NCI-H187 treated with DMSO at 0.1 percent for 48 hours (cell line): Measurements from ENCODE around the gene SMC4.
"Not testable (repeated sequence)": the region's sequence is repeated elsewhere in the genome, so short reads cannot be mapped to it uniquely, and the experiment has no call there.

Experiments
- DNase-seq: peaks from one replicate; lab custom pipeline; 2025; lab: John Stamatoyannopoulos, UW

SMC4 gene

DNA sequence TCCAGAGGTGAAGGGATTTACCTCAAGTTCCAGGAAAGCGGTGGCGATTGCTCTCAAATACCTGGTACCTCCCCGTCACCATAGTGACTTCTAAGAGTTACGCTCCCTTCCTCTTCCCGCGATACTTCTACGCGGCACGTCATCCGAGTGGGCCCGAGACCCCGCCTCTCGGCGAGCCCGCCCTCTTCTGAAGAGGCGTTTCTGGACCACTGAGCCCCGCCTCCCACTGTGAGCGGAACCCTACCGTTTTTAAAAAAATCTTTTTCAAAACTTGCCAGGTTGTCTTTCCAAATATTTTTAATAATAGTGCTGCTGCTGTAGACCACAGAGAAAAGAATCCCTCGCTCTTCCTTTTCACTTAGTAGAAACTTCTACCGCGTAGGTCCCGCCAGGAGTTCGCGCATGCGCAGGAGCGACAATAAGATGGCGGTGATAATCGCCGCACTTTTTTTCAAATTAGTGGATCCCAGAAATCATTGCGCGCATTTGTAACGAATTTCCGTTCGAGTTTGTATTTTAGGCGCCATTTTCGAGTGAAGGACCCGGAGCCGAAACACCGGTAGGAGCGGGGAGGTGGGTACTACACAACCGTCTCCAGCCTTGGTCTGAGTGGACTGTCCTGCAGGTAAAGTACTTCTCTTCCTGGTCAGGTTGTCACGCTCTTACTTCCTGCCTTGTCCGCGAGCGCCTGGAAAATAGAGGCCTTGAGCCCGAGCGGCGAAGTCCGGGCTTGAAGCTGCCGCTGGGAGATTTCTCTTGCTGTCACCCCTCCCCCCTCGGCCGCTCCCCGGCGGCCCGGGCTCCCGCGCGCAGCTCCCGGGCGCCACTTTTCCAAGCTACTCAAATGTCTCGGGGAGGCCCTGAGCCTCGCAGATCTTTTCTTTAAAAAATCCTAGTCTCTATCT lies at the start of gene SMC4, which contains the start of gene IFT80:
SMC4 (plus strand) TSS at position 526 of the 905 bp plus-strand sequence. CDS start 1,177 bp downstream, outside the sequence.
IFT80 (minus strand) TSS at position 101 of the 905 bp plus-strand sequence. CDS start 14,625 bp downstream, outside the sequence.
- peak; percentile 81 for DNase-seq

DNA sequence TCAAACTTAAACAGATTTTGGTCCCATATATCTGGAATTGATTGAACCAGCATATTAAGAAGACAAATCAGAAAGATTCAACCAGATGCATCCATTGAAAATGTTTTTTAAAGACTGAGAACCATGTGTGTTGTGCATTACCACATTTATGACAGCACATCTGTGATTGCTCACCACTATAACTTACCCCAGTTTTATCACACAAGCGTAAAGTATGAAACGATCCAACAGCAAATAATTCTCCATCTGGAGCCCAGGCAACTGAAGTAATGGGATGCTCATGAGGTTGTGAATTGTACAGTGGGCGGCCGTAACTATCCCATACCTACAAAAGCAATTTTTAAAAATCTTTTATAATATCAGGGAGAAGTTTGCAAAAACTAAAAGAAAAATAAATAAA lies 43.6 kb upstream of the SMC4 start:
- DNase-seq: no peak

DNA sequence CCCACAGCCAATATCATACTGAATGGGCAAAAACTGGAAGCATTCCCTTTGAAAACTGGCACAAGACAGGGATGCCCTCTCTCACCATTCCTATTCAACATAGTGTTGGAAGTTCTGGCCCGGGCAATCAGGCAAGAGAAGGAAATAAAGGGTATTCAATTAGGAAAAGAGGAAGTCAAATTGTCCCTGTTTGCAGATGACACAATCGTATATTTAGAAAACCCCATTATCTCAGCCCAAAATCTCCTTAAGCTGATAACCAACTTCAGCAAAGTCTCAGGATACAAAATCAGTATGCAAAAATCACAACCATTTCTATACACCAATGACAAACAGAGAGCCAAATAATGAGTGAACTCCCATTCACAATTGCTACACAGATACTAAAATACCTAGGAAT lies 36.6 kb upstream of the SMC4 start:
- not testable (repeated sequence) for DNase-seq

DNA sequence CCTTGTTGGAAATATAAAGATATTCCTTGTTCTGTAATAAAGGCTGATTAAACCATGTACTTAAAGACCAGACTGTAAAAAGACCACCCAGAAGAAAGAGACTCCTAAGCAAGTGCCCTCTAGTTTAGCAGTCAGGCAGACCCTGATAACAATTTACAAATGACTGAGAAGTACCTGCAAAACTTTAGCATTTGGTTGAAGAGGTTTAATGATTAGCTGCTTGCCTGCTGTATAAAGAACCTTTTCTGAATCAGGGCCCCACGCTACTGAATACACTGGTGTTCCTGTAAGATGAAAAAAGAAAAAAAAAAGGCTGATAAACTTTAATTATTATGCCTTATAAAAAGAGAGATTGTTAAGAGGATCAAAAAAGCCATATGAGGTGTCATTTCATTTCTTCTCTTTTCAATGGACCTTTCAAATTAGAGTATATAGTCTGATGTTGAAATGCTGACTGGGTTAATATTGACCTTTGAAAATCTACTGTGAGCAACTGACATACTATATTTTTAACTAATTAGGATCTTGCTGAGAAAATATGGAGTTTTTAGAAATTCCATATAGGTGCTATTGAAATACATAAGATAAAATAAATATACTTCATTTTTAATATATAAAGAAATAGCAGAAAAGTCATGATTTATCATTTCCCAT lies 33.5 kb upstream of the SMC4 start:
- no peak for DNase-seq

DNA sequence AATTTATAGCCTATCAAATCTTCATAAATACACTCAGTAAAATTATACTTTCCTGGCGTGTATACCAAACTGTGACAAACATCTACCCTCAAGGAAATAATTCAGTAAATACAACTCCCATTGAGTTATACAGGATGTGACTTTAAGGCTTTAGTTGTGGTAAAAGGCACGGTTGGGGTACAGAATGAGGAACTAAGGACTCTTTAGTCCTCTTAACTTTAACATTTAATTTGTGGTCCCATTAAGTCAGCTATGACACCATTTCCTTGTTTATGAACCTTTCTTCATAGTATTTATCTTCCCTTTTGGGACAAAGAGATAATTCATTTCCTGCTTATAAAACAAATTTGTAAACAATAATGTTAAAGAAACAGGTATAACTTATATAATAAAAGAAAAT lies 30.6 kb upstream of the SMC4 start:
- DNase-seq: no peak

DNA sequence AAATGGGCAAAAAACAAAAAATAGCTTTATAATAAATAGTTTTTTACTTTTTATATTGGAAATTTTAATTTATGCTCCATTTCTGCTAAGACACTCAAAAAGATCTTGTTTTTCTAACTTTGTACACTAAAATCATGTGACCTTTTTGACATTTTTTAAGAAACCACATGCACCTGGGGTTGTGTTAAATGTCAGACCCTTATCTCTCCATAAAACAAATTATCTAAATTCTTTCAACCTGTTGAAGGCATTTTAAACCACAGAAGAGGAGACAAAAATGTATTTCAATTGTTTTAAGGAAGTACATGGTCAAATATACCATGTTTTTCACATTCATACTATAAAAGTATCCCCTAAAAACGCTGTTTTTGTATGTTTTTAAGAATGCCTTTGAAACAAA lies 29.7 kb upstream of the SMC4 start:
- no peak for DNase-seq

DNA sequence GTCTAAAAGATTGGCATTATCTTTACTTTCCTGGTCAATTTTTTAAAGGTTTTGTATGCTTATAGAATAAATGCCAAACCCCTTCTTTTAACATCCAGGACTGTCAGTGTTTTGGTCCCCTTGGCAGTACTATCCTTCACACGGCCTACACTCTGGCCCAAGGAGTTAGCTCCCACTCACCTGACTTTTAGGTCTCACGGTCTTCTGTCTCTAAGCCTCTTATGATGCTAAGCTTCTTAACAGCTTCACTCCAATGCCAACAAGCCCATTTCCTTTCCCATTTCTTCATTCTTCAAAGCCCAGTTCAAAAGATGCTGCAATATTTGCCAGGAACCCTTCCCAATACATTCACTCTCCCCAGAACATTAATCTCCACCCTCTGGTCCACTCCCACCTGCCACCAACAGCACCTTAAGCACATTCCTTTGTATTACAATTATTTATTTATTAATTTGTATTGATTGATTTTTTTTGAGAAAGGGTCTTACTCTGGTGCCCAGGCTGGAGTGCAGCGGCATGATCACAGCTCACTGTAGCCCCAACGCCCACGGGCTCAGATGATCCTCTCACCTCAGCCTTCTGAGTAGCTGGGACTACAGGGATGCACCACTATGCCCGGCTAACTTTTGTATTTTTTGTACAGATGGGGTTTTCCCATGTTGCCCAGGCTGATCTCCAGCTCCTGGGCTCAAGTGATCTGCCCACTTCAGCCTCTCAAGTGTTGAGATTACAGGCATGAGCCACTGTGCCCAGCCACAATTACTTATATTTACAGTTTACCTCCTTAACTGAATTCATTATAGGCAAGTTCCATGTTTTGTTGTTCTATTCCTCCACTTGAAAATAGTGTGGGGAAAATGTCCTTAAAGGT lies 28.2 kb upstream of the SMC4 start:
- no peak for DNase-seq

DNA sequence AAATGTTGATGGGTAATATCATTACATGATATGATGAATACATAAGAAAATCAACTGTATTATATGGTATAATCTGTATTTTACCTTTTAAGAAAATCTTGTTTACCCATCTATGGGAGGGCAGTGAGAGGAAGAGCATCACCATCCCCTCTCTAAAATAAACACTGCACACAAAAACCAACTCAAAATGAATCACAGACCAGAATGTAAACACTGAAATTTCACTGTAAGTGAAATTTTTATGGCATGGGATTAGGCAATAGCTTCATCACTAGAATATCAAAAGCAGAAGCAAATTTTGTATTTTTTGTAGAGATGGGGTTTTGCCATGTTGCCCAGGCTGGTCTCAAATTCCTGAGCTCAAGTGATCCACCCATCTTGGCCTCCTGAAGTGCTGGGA lies 26.7 kb upstream of the SMC4 start:
- no peak for DNase-seq

DNA sequence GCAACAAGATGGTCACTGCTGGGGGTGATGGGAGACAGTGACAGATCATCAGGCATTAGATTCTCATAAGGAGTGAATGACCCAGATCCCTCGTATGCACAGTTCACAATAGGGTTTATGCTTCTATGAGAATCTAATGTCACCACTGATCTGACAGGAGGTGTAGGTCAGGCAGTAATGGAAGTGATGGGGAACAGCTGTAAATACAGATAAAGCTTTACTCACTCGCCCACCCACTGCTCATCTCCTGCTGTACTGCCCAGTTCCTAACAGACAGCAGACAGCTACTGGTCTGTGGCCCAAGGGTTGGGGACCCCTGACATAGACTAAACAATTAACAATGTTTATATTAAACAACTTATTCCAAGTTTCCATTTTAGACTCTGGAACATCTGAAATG lies 25.8 kb upstream of the SMC4 start:
- DNase-seq: no peak

DNA sequence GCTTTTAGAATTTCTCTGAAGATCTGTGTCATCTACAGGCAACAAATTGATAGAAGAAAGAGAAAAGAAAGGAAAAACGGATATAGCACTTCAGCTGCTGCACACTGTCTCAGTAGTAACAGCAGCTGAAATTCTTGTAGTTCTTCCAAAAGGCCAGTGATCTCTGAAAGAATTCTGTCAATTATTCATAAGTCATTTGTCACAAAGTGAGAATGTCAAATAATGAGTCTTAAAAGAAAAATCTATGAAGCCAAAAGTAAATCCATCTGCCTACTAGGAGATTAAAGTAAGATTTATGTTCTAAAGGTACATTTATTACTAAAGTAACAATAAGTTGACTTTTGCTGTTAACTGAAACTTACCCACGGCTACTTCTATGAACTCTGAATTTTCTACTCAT lies 25.0 kb upstream of the SMC4 start:
- DNase-seq: no peak

DNA sequence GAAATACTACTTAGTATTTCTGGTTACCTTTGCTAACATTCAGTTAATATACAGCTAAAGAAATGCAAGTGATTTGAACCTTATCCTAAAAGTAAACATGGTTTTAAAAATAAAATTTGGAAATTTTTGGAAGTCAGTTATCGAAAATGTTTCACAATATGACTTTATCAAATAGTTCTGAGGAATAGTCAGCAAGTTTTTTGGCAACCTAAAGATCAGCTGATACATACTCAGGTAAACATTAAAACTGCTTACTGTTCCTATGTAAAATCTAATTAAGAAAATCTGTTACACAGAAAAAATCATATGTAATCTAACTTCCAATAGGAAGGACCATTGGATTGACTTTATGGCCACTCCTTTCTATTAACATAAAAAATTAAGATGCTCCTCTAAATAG lies 24.5 kb upstream of the SMC4 start:
- no peak for DNase-seq

DNA sequence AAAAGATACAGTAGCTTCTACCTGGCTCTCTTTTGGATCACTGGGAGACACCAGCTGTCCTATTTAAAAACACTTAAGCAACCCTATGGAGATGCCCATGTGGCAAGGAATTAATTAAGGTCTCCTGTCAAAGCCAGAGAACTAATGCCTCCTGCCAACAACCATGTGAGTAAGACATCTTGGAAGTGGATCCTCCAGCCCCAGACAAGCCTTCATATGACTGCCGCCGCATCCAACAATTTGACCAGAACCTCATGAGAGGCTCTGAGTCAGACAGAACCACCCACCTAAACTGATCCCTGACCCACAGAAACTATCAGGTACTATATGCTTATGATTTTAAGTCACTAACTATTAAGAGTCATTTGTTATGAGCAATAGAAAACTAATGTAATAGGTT lies 22.8 kb upstream of the SMC4 start:
- DNase-seq: no peak

DNA sequence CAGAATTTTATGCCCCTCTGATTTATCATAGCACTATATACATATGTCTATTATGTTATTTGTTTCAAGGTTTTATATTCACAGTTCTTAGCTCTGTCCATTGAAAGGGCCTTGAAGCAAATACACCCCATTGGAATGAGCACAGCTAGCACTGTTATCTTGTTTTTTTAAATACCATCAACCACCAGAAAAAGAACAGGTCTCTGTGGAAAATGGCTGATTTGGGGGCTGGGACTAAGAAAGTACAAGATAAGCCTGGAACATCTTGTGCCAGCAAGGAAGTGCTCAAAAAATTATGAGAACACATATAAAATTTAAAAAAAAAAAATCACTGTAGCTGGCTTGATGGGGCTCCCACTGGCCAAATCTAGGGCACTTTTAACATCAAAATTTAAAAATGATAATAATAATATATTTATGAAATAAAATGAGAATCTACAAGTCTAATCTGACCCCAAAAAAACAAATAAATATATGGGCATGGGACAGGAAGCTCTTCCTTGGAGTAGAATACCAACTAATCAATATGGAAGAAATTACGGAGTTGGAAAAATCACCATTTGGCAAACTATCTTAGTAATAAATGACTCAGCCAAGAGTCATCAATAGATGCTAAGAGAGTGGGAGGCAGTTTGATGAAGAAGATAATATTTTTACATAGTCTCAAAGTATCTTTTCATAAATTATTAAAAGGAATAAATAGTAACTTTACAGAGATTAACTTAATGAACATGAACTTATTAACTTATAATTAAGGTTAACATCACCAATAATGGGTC lies 20.9 kb upstream of the SMC4 start:
- no peak for DNase-seq

DNA sequence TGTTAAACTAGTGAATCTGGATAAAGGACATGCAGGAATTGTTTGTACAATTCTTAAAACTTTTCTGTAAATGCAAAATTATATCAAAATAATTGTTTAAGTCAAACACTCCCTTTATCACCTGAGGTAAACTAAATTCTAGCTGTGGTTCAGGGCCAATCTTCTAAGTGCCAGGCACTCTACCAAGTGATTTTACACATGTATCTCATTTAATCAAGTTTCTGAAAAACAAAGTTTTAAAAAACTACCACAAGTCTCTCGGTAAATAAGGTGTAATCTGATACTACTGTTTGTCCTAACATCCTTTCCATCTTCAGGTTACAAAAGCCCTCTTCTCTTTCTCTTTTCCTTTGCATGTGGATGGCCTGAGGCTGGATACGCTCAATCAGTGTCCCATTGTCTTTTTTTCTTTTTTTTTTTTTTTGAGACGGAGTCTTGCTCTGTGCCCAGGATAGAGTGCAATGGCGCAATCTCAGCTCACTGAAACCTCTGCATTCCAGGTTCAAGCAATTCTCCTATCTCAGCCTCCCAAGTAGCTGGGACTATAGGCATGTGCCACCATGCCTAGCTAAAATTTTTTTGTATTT lies 19.7 kb upstream of the SMC4 start:
- no peak for DNase-seq

DNA sequence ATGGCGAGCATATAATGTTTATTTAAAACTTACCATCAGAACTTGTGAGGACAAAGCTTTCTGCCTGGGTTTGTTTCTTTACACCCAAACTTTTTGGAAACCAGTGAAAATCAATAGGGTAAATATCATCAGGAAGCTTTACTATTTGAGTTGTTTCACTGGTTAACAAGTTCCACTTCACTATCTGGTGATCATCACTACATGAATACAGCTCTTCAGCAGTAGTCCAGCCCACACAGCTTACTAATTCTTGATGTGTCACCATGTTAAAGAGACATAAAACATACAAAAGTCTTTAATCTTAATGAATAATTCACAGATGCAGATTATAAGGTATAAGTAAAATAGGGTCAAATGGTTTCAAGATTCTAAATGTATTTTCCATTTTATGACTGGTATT lies 18.0 kb upstream of the SMC4 start:
- DNase-seq: no peak

DNA sequence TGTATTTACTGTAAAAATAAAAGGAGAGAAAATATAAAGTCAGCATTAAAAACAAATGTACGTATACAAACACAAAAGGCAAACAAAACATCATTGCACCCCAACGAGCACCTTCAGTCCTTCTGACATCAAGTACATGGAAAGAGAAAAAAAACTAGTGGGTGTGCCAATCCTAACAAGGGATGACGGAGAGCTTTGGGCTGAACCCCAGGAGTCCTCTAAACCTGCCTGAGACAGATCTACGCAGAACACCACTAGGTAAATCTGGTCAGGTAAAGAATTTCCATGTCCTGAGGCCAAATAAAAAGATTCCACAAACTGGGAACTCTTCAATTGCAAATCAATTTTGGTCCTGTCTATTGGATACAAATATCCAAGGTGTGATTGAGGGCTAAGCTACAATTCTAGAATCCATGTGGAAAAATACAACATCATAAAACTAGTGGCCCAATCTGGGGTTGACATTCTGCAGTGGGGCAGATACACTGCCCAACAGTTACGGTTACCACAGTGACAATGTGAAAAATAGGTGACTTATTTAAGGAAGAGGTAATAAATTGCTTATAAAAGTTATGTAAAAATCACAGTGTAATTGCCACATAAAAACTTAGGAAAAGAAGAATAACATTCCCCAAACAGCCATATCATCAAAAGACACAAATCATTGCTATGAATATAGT lies 14.7 kb upstream of the SMC4 start:
- DNase-seq: no peak

DNA sequence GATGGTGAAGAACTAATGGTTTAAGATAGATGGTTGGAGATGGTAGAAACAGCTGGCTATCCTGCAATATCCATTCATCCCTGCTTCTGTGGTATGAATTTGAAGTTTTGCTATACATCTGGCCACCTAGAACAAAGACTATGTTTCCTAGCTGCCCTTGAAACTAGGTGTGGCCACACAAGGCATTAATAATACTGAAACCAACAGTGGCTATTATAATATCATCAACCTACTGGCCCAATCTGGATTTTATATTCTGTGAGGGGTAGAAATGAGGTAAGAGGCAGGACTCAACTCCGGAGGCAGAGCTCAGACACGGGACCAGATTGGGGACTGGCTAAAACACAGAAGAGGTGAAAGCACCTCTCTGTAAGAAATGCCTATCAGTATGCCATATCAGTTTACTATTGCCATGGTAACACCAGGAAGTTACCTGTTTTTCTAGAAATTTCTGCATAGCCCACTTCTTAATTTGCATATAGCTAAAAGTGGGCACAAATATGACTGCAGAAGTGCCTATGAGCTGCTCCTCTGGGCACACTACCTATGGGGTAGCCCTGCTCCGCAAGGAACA lies 8.8 kb upstream of the SMC4 start:
- no peak for DNase-seq

DNA sequence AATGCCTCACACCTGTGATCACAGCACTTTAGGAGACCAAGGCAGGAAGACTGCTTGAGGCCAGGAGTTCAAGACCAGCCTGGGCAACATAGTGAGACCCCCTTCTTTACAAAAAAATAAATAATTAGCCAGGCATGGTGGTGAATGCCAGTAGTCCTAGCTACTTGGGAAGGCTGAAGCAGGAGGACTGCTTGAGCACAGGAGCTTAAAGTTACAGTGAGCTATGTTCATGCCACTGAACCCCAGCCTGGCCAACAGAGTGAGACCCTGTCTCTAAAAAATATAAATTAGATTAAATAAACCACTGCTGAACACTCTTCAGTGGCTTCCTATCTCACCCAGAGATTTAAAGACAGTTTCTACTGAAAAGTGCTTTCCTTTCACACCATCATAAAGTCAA lies 6.7 kb upstream of the SMC4 start:
- DNase-seq: no peak

DNA sequence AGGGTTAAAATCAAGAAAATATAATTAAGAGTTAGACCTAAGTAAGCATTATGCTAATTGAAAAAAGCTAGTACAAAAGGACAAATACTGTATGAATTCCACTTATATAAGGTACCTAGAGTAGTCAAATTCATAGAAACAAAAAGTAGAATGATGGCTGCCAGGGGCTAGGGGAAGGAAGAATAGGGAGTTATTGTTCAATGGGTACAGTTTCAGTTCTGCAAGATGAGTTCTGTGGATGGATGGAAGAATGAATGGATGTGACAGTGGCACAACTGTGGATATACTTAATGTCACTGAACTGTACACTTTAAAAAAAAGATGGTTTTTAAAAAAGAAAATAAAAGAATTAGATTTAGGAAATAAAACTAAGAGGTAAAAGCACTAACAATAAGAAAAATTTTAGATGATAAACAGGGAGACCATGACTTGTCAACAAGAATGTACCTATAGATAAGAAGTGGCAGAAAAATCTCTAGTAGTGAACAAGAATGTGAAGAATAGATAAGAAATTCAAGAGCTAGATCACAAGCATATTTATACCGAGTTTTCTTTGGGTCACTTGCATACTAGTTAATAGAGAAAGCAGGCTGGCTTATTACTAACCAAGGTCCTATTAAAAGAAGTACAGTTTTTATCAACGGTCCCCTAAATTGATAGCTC lies 6.0 kb upstream of the SMC4 start:
- DNase-seq: no peak

DNA sequence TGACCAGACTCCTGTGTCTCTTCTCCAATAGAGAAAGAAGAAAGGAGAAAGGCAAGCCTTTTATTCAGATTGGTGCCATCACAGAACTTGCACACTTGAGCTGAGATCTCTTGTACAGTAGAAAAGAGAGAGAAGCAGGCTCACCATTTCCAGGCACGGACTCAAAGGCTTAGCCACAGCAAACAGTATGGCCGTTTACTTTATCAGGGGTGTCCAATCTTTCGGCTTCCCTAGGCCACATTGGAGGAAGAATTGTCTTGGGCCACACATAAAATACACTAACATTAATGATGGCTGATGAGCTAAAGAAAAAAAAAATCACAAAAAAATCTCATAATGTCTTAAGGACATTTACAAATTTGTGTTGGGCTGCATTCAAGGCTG lies 5.4 kb upstream of the SMC4 start:
- no peak for DNase-seq
